ENCODE results near the gene RDH13. TPM values are rescaled to one million over a fixed set of nuclear protein-coding genes. Genes with fewer than 3 reads are reported as not detected.

Gene RDH13
- total and polyA plus RNA-seq, 10 of the 15 experiments (the other 5 are each of a cell fraction or from before 2014, with no cell fraction given) = 1.3 to 11.6 (median 8.9) TPM

- TF ChIP-seq, protein P1, sequence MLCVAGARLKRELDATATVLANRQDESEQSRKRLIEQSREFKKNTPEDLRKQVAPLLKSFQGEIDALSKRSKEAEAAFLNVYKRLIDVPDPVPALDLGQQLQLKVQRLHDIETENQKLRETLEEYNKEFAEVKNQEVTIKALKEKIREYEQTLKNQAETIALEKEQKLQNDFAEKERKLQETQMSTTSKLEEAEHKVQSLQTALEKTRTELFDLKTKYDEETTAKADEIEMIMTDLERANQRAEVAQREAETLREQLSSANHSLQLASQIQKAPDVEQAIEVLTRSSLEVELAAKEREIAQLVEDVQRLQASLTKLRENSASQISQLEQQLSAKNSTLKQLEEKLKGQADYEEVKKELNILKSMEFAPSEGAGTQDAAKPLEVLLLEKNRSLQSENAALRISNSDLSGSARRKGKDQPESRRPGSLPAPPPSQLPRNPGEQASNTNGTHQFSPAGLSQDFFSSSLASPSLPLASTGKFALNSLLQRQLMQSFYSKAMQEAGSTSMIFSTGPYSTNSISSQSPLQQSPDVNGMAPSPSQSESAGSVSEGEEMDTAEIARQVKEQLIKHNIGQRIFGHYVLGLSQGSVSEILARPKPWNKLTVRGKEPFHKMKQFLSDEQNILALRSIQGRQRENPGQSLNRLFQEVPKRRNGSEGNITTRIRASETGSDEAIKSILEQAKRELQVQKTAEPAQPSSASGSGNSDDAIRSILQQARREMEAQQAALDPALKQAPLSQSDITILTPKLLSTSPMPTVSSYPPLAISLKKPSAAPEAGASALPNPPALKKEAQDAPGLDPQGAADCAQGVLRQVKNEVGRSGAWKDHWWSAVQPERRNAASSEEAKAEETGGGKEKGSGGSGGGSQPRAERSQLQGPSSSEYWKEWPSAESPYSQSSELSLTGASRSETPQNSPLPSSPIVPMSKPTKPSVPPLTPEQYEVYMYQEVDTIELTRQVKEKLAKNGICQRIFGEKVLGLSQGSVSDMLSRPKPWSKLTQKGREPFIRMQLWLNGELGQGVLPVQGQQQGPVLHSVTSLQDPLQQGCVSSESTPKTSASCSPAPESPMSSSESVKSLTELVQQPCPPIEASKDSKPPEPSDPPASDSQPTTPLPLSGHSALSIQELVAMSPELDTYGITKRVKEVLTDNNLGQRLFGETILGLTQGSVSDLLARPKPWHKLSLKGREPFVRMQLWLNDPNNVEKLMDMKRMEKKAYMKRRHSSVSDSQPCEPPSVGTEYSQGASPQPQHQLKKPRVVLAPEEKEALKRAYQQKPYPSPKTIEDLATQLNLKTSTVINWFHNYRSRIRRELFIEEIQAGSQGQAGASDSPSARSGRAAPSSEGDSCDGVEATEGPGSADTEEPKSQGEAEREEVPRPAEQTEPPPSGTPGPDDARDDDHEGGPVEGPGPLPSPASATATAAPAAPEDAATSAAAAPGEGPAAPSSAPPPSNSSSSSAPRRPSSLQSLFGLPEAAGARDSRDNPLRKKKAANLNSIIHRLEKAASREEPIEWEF (IDR thresholded peaks at IDR 0.05; ENCODE audit: insufficient replicate concordance, low read depth, low read length) = no peak
- TF ChIP-seq YY1 (IDR thresholded peaks at IDR 0.05; ENCODE audit: low read depth, low read length) (no peak), POU2F2 (IDR thresholded peaks at IDR 0.05; ENCODE audit: borderline replicate concordance, low read depth, low read length) (0 out of 3 replicates have a peak, but pooled peaks have one; percentile 6), ZBTB4 (CRISPR knock-in tag; IDR thresholded peaks at IDR 0.05) (no peak), CEBPB (IDR thresholded peaks at IDR 0.05; ENCODE audit: borderline replicate concordance in 1 of 2, low read depth in 2 of 2, low read length in 2 of 2) (no peak), IRF3 (IDR thresholded peaks at IDR 0.05) (no peak), POLR2A (IDR thresholded peaks at IDR 0.05; ENCODE audit: low read depth, low read length) (peak; percentile 72), SIN3A (IDR thresholded peaks at IDR 0.05; ENCODE audit: low read depth, low read length) (peak; percentile 34; the same call in 1 of the 2 replicates), IKZF1 (conservative IDR thresholded peaks at IDR 0.05) (0 out of 2 replicates have a peak, but pooled peaks have one; percentile 22), CTCF (IDR thresholded peaks at IDR 0.05 in 2 of 3, conservative IDR thresholded peaks at IDR 0.05 in 1 of 3; ENCODE audit: control insufficient read depth in 2 of 3, extremely low read depth in 1 of 3, insufficient read depth in 1 of 3, low read depth in 3 of 3, low read length in 3 of 3) (no peak), ZNF217 (IDR thresholded peaks at IDR 0.05) (peak; percentile 97)
- TF ChIP-seq, protein P2, sequence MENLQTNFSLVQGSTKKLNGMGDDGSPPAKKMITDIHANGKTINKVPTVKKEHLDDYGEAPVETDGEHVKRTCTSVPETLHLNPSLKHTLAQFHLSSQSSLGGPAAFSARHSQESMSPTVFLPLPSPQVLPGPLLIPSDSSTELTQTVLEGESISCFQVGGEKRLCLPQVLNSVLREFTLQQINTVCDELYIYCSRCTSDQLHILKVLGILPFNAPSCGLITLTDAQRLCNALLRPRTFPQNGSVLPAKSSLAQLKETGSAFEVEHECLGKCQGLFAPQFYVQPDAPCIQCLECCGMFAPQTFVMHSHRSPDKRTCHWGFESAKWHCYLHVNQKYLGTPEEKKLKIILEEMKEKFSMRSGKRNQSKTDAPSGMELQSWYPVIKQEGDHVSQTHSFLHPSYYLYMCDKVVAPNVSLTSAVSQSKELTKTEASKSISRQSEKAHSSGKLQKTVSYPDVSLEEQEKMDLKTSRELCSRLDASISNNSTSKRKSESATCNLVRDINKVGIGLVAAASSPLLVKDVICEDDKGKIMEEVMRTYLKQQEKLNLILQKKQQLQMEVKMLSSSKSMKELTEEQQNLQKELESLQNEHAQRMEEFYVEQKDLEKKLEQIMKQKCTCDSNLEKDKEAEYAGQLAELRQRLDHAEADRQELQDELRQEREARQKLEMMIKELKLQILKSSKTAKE (IDR thresholded peaks at IDR 0.05; ENCODE audit: low read depth, poor library complexity, severe bottlenecking) = no peak
Measured at GRCh38 chr19:55062735-55063491, at the start of gene RDH13 (continued).

Measured in GM12878 (cell line).